ENCODE results near the gene AAK1. TPM values are rescaled to one million over a fixed set of nuclear protein-coding genes. Genes with fewer than 3 reads are reported as not detected.

The AAK1 gene
- total RNA-seq, 1 experiment from 2014 or later = 35.6 TPM

DNA sequence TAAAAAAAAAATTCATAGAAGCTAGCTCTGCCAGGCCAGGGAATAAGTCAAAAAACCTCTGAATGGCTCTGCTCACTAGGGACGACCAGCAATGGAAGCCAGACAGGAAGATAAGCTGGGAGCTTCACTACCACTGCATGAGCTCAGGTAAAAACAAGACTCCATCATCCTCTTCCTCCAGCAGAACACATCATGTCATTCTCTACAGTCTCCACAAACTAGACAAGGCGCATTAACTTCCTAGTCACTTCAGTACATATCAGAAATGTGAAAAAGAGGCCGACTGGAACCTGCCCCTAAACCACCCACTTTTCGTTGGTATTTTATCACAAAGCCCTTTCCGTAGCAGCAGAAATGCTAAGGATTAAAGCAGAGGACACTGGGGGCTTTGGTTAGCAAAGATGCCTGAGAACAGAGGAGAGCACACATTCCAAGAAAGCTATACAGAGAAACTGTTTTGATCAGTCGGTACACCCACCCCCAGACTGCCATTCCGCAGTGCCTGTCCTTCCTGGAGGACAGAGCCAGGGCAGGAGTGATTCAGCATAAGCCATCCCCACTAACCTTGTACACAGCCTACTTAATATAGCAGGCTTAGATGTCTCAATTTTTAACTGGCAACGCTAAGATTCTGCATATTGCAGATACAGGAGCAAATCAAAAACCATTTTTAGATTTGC, 53.4 kb downstream of the AAK1 start:
- Mint-ChIP-seq H3K27ac (peak overlapping the region; percentile 25), H3K4me3 (no peak overlapping the region), H3K4me1 (peaks cover 12% of the 10 kb centered on the region), H3K9me3 (no peaks in the 10 kb centered on the region), H3K36me3 (no peaks in the 10 kb centered on the region), H3K27me3 (ENCODE audit: low read depth) (no peaks in the 10 kb centered on the region)
- ChIA-PET POLR2A (interaction anchor here (1.4 kb wide), 1 partner anchor 54 kb away, joined by 3 read pairs; the partner anchor contains the start of gene AAK1), CTCF (interaction anchor here (0.6 to 1.3 kb wide), 3 partner anchors 9 to 73 kb away, joined by 3 to 9 read pairs (median 4); no protein-coding TSS in a partner anchor)
- no peak for DNase-seq (ENCODE audit: low spot score)
- peak; percentile 28; the same call in 1 of the 2 replicates for ATAC-seq
- TF ChIP-seq, protein P1, sequence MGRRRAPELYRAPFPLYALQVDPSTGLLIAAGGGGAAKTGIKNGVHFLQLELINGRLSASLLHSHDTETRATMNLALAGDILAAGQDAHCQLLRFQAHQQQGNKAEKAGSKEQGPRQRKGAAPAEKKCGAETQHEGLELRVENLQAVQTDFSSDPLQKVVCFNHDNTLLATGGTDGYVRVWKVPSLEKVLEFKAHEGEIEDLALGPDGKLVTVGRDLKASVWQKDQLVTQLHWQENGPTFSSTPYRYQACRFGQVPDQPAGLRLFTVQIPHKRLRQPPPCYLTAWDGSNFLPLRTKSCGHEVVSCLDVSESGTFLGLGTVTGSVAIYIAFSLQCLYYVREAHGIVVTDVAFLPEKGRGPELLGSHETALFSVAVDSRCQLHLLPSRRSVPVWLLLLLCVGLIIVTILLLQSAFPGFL (CRISPR knock-in tag; IDR thresholded peaks at IDR 0.05; ENCODE audit: borderline replicate concordance) = no peak

DNA sequence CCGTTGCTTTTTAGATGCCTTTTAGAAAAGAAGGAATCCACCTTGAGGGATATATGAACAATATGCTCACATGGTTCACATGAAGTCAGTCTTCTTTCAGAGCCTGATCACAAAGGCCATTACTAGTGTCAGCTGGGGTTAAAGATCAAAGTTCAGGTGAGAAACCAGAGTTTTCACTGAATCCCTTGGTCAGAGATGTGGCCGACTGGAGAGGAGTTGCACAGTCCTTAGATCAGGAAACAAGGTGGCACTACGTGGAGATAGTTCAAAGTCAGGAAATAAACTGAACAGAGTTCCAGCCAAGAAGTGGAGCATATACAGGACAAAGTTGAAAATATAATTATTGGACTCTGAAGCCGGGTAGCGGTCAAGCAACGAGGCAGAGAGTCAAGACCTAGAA, 54.6 kb downstream of the AAK1 start:
- DNase-seq (ENCODE audit: low spot score) = no peak
- TF ChIP-seq, protein P2, sequence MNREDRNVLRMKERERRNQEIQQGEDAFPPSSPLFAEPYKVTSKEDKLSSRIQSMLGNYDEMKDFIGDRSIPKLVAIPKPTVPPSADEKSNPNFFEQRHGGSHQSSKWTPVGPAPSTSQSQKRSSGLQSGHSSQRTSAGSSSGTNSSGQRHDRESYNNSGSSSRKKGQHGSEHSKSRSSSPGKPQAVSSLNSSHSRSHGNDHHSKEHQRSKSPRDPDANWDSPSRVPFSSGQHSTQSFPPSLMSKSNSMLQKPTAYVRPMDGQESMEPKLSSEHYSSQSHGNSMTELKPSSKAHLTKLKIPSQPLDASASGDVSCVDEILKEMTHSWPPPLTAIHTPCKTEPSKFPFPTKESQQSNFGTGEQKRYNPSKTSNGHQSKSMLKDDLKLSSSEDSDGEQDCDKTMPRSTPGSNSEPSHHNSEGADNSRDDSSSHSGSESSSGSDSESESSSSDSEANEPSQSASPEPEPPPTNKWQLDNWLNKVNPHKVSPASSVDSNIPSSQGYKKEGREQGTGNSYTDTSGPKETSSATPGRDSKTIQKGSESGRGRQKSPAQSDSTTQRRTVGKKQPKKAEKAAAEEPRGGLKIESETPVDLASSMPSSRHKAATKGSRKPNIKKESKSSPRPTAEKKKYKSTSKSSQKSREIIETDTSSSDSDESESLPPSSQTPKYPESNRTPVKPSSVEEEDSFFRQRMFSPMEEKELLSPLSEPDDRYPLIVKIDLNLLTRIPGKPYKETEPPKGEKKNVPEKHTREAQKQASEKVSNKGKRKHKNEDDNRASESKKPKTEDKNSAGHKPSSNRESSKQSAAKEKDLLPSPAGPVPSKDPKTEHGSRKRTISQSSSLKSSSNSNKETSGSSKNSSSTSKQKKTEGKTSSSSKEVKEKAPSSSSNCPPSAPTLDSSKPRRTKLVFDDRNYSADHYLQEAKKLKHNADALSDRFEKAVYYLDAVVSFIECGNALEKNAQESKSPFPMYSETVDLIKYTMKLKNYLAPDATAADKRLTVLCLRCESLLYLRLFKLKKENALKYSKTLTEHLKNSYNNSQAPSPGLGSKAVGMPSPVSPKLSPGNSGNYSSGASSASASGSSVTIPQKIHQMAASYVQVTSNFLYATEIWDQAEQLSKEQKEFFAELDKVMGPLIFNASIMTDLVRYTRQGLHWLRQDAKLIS (CRISPR knock-in tag; IDR thresholded peaks at IDR 0.05; ENCODE audit: borderline replicate concordance) = no peak
- TF ChIP-seq, protein P1 (CRISPR knock-in tag; IDR thresholded peaks at IDR 0.05; ENCODE audit: borderline replicate concordance) = no peak
- TF ChIP-seq IRF2 (CRISPR knock-in tag; IDR thresholded peaks at IDR 0.05; ENCODE audit: borderline replicate concordance, low read depth) (no peak), TCF7 (CRISPR knock-in tag; IDR thresholded peaks at IDR 0.05; ENCODE audit: low read depth) (no peak), NFYB (CRISPR knock-in tag; conservative IDR thresholded peaks at IDR 0.05; ENCODE audit: low read depth) (no peak), JAZF1 (CRISPR knock-in tag; IDR thresholded peaks at IDR 0.05) (no peak), ATF1 (CRISPR knock-in tag; IDR thresholded peaks at IDR 0.05) (no peak), SP1 (CRISPR knock-in tag; conservative IDR thresholded peaks at IDR 0.05) (no peak), GABPB1 (CRISPR knock-in tag; IDR thresholded peaks at IDR 0.05) (no peak), KAT7 (CRISPR knock-in tag; IDR thresholded peaks at IDR 0.05; ENCODE audit: borderline replicate concordance) (no peak)
- TF ChIP-seq, protein P3, sequence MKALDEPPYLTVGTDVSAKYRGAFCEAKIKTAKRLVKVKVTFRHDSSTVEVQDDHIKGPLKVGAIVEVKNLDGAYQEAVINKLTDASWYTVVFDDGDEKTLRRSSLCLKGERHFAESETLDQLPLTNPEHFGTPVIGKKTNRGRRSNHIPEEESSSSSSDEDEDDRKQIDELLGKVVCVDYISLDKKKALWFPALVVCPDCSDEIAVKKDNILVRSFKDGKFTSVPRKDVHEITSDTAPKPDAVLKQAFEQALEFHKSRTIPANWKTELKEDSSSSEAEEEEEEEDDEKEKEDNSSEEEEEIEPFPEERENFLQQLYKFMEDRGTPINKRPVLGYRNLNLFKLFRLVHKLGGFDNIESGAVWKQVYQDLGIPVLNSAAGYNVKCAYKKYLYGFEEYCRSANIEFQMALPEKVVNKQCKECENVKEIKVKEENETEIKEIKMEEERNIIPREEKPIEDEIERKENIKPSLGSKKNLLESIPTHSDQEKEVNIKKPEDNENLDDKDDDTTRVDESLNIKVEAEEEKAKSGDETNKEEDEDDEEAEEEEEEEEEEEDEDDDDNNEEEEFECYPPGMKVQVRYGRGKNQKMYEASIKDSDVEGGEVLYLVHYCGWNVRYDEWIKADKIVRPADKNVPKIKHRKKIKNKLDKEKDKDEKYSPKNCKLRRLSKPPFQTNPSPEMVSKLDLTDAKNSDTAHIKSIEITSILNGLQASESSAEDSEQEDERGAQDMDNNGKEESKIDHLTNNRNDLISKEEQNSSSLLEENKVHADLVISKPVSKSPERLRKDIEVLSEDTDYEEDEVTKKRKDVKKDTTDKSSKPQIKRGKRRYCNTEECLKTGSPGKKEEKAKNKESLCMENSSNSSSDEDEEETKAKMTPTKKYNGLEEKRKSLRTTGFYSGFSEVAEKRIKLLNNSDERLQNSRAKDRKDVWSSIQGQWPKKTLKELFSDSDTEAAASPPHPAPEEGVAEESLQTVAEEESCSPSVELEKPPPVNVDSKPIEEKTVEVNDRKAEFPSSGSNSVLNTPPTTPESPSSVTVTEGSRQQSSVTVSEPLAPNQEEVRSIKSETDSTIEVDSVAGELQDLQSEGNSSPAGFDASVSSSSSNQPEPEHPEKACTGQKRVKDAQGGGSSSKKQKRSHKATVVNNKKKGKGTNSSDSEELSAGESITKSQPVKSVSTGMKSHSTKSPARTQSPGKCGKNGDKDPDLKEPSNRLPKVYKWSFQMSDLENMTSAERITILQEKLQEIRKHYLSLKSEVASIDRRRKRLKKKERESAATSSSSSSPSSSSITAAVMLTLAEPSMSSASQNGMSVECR (CRISPR knock-in tag; IDR thresholded peaks at IDR 0.05; ENCODE audit: borderline replicate concordance) = no peak
- Mint-ChIP-seq H3K36me3 (no peaks in the 10 kb centered on the region), H3K4me3 (no peak overlapping the region), H3K27me3 (ENCODE audit: low read depth) (no peaks in the 10 kb centered on the region), H3K9me3 (no peaks in the 10 kb centered on the region), H3K27ac (no peak overlapping the region), H3K4me1 (peaks cover 12% of the 10 kb centered on the region)
- ChIA-PET CTCF (interaction anchor here (1.2 kb wide), 1 partner anchor 24 kb away, joined by 3 read pairs; no protein-coding TSS in a partner anchor), POLR2A (no interaction called here)
- no peak for ATAC-seq
